WTC11 (cell line): ENCODE measurements around the gene AGFG2.

Experiments
- CREB1 ChIP-seq: sonication (generic); formaldehyde crosslinking; IDR thresholded peaks from 2 replicates; pipeline ENCODE4 v1.8.0; 2023; ENCODE audit warnings: mild to moderate bottlenecking, missing genetic modification reagents
- FOXK1 ChIP-seq: sonication (generic); formaldehyde crosslinking; IDR thresholded peaks from 2 replicates; pipeline ENCODE4 v1.8.0; 2022; ENCODE audit warnings: mild to moderate bottlenecking, moderate library complexity, missing genetic modification reagents
- JUN ChIP-seq: sonication (generic); formaldehyde crosslinking; IDR thresholded peaks from 2 replicates; pipeline ENCODE4 v1.8.0; 2023; ENCODE audit warnings: mild to moderate bottlenecking, missing genetic modification reagents
- TF ChIP-seq, protein P1 (sequence below): sonication (generic); formaldehyde crosslinking; IDR thresholded peaks from 2 replicates; pipeline ENCODE4 v1.8.1; 2022; ENCODE audit warnings: low read depth, missing genetic modification reagents, borderline replicate concordance
- TF ChIP-seq, protein P2 (sequence below): sonication (generic); formaldehyde crosslinking; IDR thresholded peaks from 2 replicates; pipeline ENCODE4 v1.8.0; 2022; ENCODE audit warnings: missing genetic modification reagents

DNA sequence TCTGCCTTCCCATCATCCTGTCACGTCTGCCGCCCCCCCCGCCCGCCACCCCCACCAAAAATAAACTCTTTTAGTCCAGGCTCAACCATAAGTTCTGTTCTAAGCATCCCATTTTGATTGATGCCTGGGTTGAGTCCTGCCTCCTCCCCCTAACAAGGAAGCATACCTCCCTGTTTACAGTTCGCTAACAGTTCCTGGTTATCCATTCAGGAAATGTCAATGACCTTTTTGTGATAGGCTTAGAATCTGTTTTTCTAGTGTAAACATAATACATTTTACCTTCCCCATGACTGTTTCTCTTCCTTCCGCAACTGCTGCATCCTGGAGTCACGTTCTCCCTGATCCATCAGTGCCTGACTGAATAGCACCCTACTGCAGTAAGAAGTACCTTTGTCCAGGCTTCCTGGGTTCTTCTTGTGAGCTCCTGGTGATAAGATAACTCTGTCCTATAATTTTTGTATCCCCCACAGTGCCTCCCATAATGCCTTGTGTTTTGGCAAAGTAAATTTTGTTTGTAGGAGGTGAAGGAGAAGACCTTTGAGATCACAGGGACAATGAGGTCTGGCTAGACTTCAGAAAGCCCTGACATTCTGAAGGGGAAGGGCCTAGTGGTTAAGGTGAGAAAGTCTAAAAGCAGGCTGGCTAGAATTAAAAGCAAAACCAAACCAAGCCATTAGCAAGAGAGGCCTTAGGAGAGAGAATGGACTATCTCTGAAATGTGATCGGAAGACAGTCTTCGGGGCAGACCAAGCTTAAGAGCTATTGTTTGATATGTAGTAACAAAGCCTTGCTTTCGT is 7.3 kb downstream of the AGFG2 start:
- TF ChIP-seq JUN (CRISPR knock-in tag) (no peak), FOXK1 (no peak), CREB1 (CRISPR knock-in tag) (no peak)
- TF ChIP-seq, protein P1, sequence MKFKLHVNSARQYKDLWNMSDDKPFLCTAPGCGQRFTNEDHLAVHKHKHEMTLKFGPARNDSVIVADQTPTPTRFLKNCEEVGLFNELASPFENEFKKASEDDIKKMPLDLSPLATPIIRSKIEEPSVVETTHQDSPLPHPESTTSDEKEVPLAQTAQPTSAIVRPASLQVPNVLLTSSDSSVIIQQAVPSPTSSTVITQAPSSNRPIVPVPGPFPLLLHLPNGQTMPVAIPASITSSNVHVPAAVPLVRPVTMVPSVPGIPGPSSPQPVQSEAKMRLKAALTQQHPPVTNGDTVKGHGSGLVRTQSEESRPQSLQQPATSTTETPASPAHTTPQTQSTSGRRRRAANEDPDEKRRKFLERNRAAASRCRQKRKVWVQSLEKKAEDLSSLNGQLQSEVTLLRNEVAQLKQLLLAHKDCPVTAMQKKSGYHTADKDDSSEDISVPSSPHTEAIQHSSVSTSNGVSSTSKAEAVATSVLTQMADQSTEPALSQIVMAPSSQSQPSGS (CRISPR knock-in tag): no peak
- TF ChIP-seq, protein P2, sequence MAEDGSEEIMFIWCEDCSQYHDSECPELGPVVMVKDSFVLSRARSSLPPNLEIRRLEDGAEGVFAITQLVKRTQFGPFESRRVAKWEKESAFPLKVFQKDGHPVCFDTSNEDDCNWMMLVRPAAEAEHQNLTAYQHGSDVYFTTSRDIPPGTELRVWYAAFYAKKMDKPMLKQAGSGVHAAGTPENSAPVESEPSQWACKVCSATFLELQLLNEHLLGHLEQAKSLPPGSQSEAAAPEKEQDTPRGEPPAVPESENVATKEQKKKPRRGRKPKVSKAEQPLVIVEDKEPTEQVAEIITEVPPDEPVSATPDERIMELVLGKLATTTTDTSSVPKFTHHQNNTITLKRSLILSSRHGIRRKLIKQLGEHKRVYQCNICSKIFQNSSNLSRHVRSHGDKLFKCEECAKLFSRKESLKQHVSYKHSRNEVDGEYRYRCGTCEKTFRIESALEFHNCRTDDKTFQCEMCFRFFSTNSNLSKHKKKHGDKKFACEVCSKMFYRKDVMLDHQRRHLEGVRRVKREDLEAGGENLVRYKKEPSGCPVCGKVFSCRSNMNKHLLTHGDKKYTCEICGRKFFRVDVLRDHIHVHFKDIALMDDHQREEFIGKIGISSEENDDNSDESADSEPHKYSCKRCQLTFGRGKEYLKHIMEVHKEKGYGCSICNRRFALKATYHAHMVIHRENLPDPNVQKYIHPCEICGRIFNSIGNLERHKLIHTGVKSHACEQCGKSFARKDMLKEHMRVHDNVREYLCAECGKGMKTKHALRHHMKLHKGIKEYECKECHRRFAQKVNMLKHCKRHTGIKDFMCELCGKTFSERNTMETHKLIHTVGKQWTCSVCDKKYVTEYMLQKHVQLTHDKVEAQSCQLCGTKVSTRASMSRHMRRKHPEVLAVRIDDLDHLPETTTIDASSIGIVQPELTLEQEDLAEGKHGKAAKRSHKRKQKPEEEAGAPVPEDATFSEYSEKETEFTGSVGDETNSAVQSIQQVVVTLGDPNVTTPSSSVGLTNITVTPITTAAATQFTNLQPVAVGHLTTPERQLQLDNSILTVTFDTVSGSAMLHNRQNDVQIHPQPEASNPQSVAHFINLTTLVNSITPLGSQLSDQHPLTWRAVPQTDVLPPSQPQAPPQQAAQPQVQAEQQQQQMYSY: no peak
